Stimulated activated memory B cell treated with anti-CD40 and anti-IgM and Interleukin-4, amounts not matched to agents 10 μg/mL and 1 μg/mL and 100 μg/mL, for 72 hours (primary cell): ENCODE results near the gene VAPB.

ENCODE experiments used
- ATAC-seq: fragments of 150-1000 bp; cut with Tn5 transposase; 2 replicates; pipeline ENCODE4 v1.10.0; 2021
- H3K27ac Mint-ChIP-seq: one replicate; pipeline ENCODE4 v1.8.0; 2022; ENCODE audit warnings: mild to moderate bottlenecking, mixed read lengths
- H3K27me3 Mint-ChIP-seq: one replicate; pipeline ENCODE4 v1.8.0; 2022; ENCODE audit warnings: mixed read lengths
- H3K36me3 Mint-ChIP-seq: one replicate; pipeline ENCODE4 v1.8.0; 2022; ENCODE audit warnings: mixed read lengths
- H3K4me1 Mint-ChIP-seq: one replicate; pipeline ENCODE4 v1.8.0; 2022; ENCODE audit warnings: mixed read lengths
- H3K4me3 Mint-ChIP-seq: one replicate; pipeline ENCODE4 v1.8.0; 2022; ENCODE audit warnings: mild to moderate bottlenecking, moderate library complexity, mixed read lengths
- H3K9me3 Mint-ChIP-seq: one replicate; pipeline ENCODE4 v1.8.0; 2022; ENCODE audit warnings: mixed read lengths

VAPB gene

GRCh38 chr20:58483470-58483869 lies 94.4 kb downstream of the VAPB start:
- H3K36me3 Mint-ChIP-seq: peaks cover 20% of the 10 kb centered on the region
- peaks cover 27% of the 10 kb centered on the region for H3K27me3 Mint-ChIP-seq

DNA sequence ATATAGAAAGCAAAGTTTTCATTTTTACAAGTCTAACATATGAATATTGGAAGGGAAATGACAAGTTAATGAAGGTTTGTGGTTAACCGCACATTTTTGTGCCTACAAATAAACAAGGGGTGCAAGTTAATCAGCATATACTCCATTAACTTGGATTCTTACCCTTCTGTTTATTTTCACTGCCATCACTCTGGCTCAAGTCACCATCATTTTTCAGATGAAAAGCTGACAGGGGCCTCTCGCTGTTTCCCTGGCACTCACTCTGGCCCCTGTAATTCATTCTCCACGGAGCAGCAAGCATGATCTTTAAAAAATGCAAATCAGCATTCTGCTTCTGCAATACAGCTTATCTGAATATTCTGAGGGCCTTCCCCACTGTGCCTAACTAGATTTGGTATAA lies 96.4 kb downstream of the VAPB start:
- Mint-ChIP-seq H3K36me3 (peaks cover 18% of the 10 kb centered on the region), H3K9me3 (peaks cover 18% of the 10 kb centered on the region), H3K4me1 (no peaks in the 10 kb centered on the region), H3K27ac (no peak overlapping the region), H3K4me3 (no peak overlapping the region), H3K27me3 (peaks cover 34% of the 10 kb centered on the region)
- ATAC-seq: no peak

More at GRCh38 chr20:58483470-58483869, 94.4 kb downstream of the VAPB start:
- Mint-ChIP-seq H3K27ac (no peak overlapping the region), H3K4me1 (no peaks in the 10 kb centered on the region), H3K9me3 (peaks cover 15% of the 10 kb centered on the region), H3K4me3 (no peak overlapping the region)
- no peak for ATAC-seq

DNA sequence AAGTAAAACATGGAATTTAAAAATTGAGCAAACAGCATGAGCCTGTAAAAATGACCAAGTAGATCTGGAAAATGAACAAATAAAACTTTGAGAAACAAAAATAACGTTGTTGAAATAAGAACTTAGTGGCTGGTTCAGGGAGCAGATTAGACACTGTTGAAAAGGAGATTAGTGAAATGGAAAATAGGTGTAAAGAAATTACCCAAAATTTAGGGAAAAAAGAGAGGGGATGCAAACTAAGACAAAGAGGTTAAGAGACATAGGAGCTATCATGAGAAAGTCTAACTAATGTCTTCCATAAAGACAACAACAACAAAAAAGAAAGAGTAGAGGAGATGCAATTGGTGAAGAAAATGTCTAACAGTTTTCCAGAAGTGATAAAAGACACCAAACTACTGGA lies 97.2 kb downstream of the VAPB start:
- Mint-ChIP-seq H3K36me3 (peaks cover 18% of the 10 kb centered on the region), H3K4me3 (no peak overlapping the region), H3K4me1 (no peaks in the 10 kb centered on the region), H3K27me3 (peaks cover 34% of the 10 kb centered on the region), H3K9me3 (peaks cover 18% of the 10 kb centered on the region), H3K27ac (no peak overlapping the region)
- ATAC-seq: no peak

GRCh38 chr20:58492074-58492718 lies 103.2 kb downstream of the VAPB start:
- H3K9me3 Mint-ChIP-seq: peaks cover 6% of the 10 kb centered on the region
- ATAC-seq: no peak
- peaks cover 10% of the 10 kb centered on the region for H3K4me1 Mint-ChIP-seq
- H3K4me3 Mint-ChIP-seq: no peak overlapping the region
- H3K36me3 Mint-ChIP-seq: no peaks in the 10 kb centered on the region
- peaks cover 19% of the 10 kb centered on the region for H3K27me3 Mint-ChIP-seq
- H3K27ac Mint-ChIP-seq: no peak overlapping the region

GRCh38 chr20:58492795-58493524 lies 103.9 kb downstream of the VAPB start:
- Mint-ChIP-seq H3K4me1 (peaks cover 10% of the 10 kb centered on the region), H3K27me3 (peaks cover 19% of the 10 kb centered on the region), H3K27ac (no peak overlapping the region), H3K36me3 (no peaks in the 10 kb centered on the region), H3K4me3 (no peak overlapping the region), H3K9me3 (peaks cover 6% of the 10 kb centered on the region)
- no peak for ATAC-seq

- H3K27ac Mint-ChIP-seq: no peak overlapping the region
- H3K9me3 Mint-ChIP-seq: no peaks in the 10 kb centered on the region
- H3K4me1 Mint-ChIP-seq: peaks cover 10% of the 10 kb centered on the region
- H3K36me3 Mint-ChIP-seq: no peaks in the 10 kb centered on the region
- H3K4me3 Mint-ChIP-seq: no peak overlapping the region
- peaks cover 23% of the 10 kb centered on the region for H3K27me3 Mint-ChIP-seq
- ATAC-seq: no peak
These were observed 106.0 kb downstream of the VAPB start for GRCh38 chr20:58494923-58495622.

DNA sequence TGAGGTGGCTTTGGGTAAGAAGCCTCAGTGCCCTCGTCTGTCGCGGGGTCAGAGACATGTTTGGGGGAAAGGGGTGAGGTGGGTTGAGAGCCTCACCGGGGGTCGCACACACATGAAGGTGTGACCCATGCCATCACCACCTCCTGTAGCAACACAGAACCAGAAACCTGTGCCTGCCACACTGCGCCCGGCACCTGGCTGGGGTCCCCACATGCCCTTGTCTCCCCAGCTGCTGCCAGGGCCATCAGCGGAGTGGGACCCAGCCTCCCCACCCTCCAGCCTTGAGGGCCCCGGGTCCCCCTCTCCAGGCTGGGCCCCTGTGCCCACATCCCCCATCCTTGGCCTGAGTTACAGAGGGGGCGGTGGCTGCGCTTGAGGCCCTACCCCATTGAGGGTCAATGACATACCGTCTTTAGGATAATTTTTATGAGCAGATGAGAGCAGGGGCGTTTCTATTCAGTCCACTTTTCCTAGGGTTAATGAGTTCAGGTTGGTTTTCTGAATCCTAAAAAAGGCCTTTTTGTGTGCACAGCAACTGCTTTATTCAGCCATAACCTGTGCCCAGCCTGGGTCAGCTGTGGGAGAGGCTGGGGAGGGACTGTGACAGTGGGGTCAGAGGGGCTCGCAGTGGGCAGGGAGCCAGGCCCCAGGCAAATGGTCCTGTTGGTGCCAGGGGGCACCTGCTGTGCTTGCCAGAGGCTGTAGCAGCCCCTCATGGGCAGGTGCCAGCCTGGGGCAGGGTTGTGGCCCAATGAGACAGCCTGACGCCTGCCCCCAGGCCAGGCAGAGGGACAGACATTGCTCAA lies 106.8 kb downstream of the VAPB start:
- Mint-ChIP-seq H3K4me3 (no peak overlapping the region), H3K27me3 (peaks cover 23% of the 10 kb centered on the region), H3K9me3 (no peaks in the 10 kb centered on the region), H3K36me3 (no peaks in the 10 kb centered on the region), H3K27ac (no peak overlapping the region), H3K4me1 (peaks cover 10% of the 10 kb centered on the region)
- ATAC-seq: no peak

DNA sequence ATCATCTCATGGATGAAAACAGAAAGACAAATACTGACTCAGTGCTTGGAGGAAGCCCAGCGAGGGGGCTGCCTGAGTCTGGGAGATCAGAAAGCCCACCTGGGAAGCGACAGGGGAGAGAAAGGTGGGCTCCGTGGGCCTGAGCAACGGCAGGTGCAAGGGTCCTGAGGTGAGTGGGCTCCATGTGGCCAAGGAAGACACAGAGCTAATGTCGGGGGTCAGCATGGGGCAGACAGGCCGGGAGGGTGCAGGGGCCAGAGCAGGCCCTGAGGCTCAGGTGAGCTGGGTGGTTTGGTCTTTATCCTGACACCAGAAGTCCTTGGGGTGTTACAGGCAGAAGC lies 107.4 kb downstream of the VAPB start:
- Mint-ChIP-seq H3K27me3 (peaks cover 23% of the 10 kb centered on the region), H3K27ac (no peak overlapping the region), H3K9me3 (no peaks in the 10 kb centered on the region), H3K4me3 (no peak overlapping the region), H3K36me3 (no peaks in the 10 kb centered on the region), H3K4me1 (peaks cover 9% of the 10 kb centered on the region)
- no peak for ATAC-seq

GRCh38 chr20:58497076-58497641 lies 108.1 kb downstream of the VAPB start:
- ATAC-seq: no peak
- H3K27me3 Mint-ChIP-seq: peaks cover 23% of the 10 kb centered on the region
- H3K4me3 Mint-ChIP-seq: no peak overlapping the region
- H3K27ac Mint-ChIP-seq: no peak overlapping the region
- peaks cover 2% of the 10 kb centered on the region for H3K4me1 Mint-ChIP-seq
- H3K36me3 Mint-ChIP-seq: no peaks in the 10 kb centered on the region
- H3K9me3 Mint-ChIP-seq: peaks cover 6% of the 10 kb centered on the region

GRCh38 chr20:58497724-58498469 lies 108.9 kb downstream of the VAPB start:
- H3K4me3 Mint-ChIP-seq: no peak overlapping the region
- ATAC-seq: no peak
- H3K9me3 Mint-ChIP-seq: peaks cover 6% of the 10 kb centered on the region
- peaks cover 23% of the 10 kb centered on the region for H3K27me3 Mint-ChIP-seq
- H3K27ac Mint-ChIP-seq: no peak overlapping the region
- no peaks in the 10 kb centered on the region for H3K36me3 Mint-ChIP-seq
- no peaks in the 10 kb centered on the region for H3K4me1 Mint-ChIP-seq

- H3K27ac Mint-ChIP-seq: no peak overlapping the region
- no peak overlapping the region for H3K4me3 Mint-ChIP-seq
- ATAC-seq: no peak
- no peaks in the 10 kb centered on the region for H3K4me1 Mint-ChIP-seq
- H3K27me3 Mint-ChIP-seq: peaks cover 23% of the 10 kb centered on the region
- H3K36me3 Mint-ChIP-seq: no peaks in the 10 kb centered on the region
- peaks cover 6% of the 10 kb centered on the region for H3K9me3 Mint-ChIP-seq
These were observed 109.5 kb downstream of the VAPB start for GRCh38 chr20:58498470-58499068.

DNA sequence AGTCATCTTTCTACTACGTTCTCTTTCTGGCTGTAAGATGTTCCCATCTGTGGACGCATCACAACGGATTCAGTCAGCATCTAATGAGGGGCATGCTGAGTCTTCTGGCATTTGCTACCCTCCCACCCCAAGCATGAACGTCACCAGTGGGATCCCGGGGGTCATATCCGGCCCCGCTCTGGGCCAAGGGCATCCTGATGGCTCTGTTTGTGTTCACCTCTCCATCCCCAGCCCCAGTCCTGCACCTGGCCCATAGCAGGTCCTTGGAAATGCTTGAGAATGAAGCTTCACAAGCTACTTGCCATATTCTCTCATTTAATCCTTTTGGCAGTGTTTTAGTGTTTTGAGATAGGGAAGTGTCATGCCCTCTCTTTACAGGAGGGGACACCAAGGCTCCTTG lies 111.2 kb downstream of the VAPB start:
- H3K4me3 Mint-ChIP-seq: no peak overlapping the region
- ATAC-seq: no peak
- no peaks in the 10 kb centered on the region for H3K36me3 Mint-ChIP-seq
- H3K9me3 Mint-ChIP-seq: peaks cover 6% of the 10 kb centered on the region
- H3K27me3 Mint-ChIP-seq: peaks cover 23% of the 10 kb centered on the region
- H3K27ac Mint-ChIP-seq: no peak overlapping the region
- H3K4me1 Mint-ChIP-seq: no peaks in the 10 kb centered on the region
